GM23338 (cell line): Measurements from ENCODE around the gene SAC3D1. TPM values are rescaled to one million over a fixed set of nuclear protein-coding genes. Genes with fewer than 3 reads are reported as not detected.

Experiments used
- ATAC-seq: fragments of 200-7000 bp; cut with Tn5 transposase; 3 replicates; pipeline ENCODE4 v1.9.1; 2020
- DNase-seq: peaks from one replicate; pipeline ENCODE4 v3.0.0-alpha.2; 2015; ENCODE audit warnings: low spot score
- H2AFZ ChIP-seq: fragments of 200-600 bp; sonication (generic); 2 replicates; pipeline ENCODE4 v1.8.0; 2016; ENCODE audit warnings: antibody characterized with exemption, mild to moderate bottlenecking, moderate library complexity
- H3F3A ChIP-seq: fragments of 200-600 bp; sonication (generic); replicated peaks from 2 replicates; pipeline ENCODE4 v1.8.0; 2017; ENCODE audit warnings: antibody characterized with exemption, mixed run types, low read depth
- H3K27ac ChIP-seq: fragments of 200-600 bp; sonication (generic); 2 replicates; pipeline ENCODE4 v1.6.1; 2016; ENCODE audit warnings: low read depth
- H3K27me3 ChIP-seq: fragments of 200-600 bp; sonication (generic); 2 replicates; pipeline ENCODE4 v1.8.0; 2016; ENCODE audit warnings: mild to moderate bottlenecking, mixed run types, moderate library complexity; ENCODE audit not compliant: insufficient read depth
- H3K36me3 ChIP-seq: fragments of 200-600 bp; sonication (generic); 2 replicates; pipeline ENCODE4 v1.8.0; 2016; ENCODE audit warnings: mild to moderate bottlenecking; ENCODE audit not compliant: insufficient read depth
- H3K4me1 ChIP-seq: fragments of 200-600 bp; sonication (generic); 2 replicates; pipeline ENCODE4 v1.8.0; 2016; ENCODE audit warnings: mild to moderate bottlenecking, moderate library complexity; ENCODE audit not compliant: insufficient read depth
- H3K4me2 ChIP-seq: fragments of 200-600 bp; sonication (generic); 2 replicates; pipeline ENCODE4 v1.7.1; 2017; ENCODE audit warnings: mixed run types
- H3K4me3 ChIP-seq: fragments of 200-600 bp; sonication (generic); 2 replicates; pipeline ENCODE4 v1.6.1; 2016; ENCODE audit warnings: mixed run types
- H3K79me2 ChIP-seq: fragments of 200-600 bp; sonication (generic); replicated peaks from 2 replicates; pipeline ENCODE4 v1.8.0; 2017; ENCODE audit warnings: mild to moderate bottlenecking; ENCODE audit not compliant: insufficient read depth
- H3K9me2 ChIP-seq: fragments of 200-600 bp; sonication (generic); 2 replicates; pipeline ENCODE4 v1.8.0; 2017; ENCODE audit not compliant: insufficient read depth
- H4K20me1 ChIP-seq: fragments of 200-600 bp; sonication (generic); replicated peaks from 2 replicates; pipeline ENCODE4 v1.8.0; 2017; ENCODE audit warnings: mild to moderate bottlenecking; ENCODE audit not compliant: insufficient read depth
- H3K27ac Mint-ChIP-seq: 2 replicates; pipeline ENCODE4 v1.8.0; 2020; ENCODE audit warnings: inconsistent platforms, mild to moderate bottlenecking, moderate library complexity, mixed read lengths
- H3K27me3 Mint-ChIP-seq: 3 replicates; pipeline ENCODE4 v1.8.0; 2022; ENCODE audit warnings: low read depth, mild to moderate bottlenecking, moderate library complexity, mixed read lengths, inconsistent platforms; ENCODE audit not compliant: insufficient read depth, poor library complexity
- H3K36me3 Mint-ChIP-seq: 3 replicates; pipeline ENCODE4 v1.8.0; 2021; ENCODE audit warnings: low read depth, mild to moderate bottlenecking, inconsistent platforms, moderate library complexity, mixed read lengths
- H3K4me1 Mint-ChIP-seq: 3 replicates; pipeline ENCODE4 v1.8.0; 2020; ENCODE audit warnings: mild to moderate bottlenecking, inconsistent platforms, mixed read lengths
- H3K4me3 Mint-ChIP-seq: 3 replicates; pipeline ENCODE4 v1.8.0; 2021; ENCODE audit warnings: moderate library complexity, mild to moderate bottlenecking, inconsistent platforms, mixed read lengths
- H3K9me3 Mint-ChIP-seq: 3 replicates; pipeline ENCODE4 v1.8.0; 2020; ENCODE audit warnings: moderate library complexity, mild to moderate bottlenecking, inconsistent platforms, mixed read lengths
- CREB1 ChIP-seq: fragments of 250-450 bp; sonication (Bioruptor Pico); IDR thresholded peaks from 2 replicates; pipeline ENCODE4 v1.5.0; 2020; ENCODE audit warnings: low read depth, mild to moderate bottlenecking, moderate library complexity
- EZH2 ChIP-seq: fragments of 200-600 bp; sonication (generic); IDR thresholded peaks from one replicate; pipeline ENCODE4 v1.8.0; 2017; ENCODE audit warnings: antibody characterized with exemption, mild to moderate bottlenecking, low read depth; ENCODE audit not compliant: unreplicated experiment
- EZH2phosphoT487 ChIP-seq: fragments of 200-600 bp; sonication (generic); IDR thresholded peaks from one replicate; pipeline ENCODE4 v1.8.1; 2018; ENCODE audit warnings: antibody characterized with exemption; ENCODE audit not compliant: unreplicated experiment
- JUNB ChIP-seq: IDR thresholded peaks from one replicate; pipeline ENCODE4 v1.6.1; 2016; ENCODE audit warnings: antibody characterized with exemption; ENCODE audit not compliant: unreplicated experiment
- ZNF331 ChIP-seq: fragments of 250-450 bp; sonication (Bioruptor Pico); IDR thresholded peaks from 2 replicates; pipeline ENCODE4 v1.5.0; 2020; ENCODE audit warnings: low read depth, mild to moderate bottlenecking, moderate library complexity
- ZNF462 ChIP-seq: fragments of 250-450 bp; sonication (Bioruptor Pico); IDR thresholded peaks from 2 replicates; pipeline ENCODE4 v1.5.0; 2020; ENCODE audit warnings: mild to moderate bottlenecking, moderate library complexity
- polyA plus RNA-seq: library from polyadenylated mRNA; unstranded; fragments of >200 nt; fragmentation: Nextera tagmentation; extraction: Ambion mirVana; gene quantifications from 2 replicates; pipeline ENCODE4 v1.2.1, GENCODE V29; 2016
- total RNA-seq: library from RNA; depleted of rRNA; stranded (reverse); fragments of >200 nt; shearing (Covaris generic); gene quantifications from 2 replicates; pipeline ENCODE4 v1.2.3, GENCODE V29; 2014
- TF ChIP-seq, protein P1 (sequence below): IDR thresholded peaks from one replicate; pipeline ENCODE4 v1.6.1; 2018; ENCODE audit warnings: antibody characterized with exemption; ENCODE audit not compliant: unreplicated experiment

SAC3D1 gene
- total and polyA plus RNA-seq, 2 experiments from 2014 or later = 21.6 to 30.3 TPM

DNA sequence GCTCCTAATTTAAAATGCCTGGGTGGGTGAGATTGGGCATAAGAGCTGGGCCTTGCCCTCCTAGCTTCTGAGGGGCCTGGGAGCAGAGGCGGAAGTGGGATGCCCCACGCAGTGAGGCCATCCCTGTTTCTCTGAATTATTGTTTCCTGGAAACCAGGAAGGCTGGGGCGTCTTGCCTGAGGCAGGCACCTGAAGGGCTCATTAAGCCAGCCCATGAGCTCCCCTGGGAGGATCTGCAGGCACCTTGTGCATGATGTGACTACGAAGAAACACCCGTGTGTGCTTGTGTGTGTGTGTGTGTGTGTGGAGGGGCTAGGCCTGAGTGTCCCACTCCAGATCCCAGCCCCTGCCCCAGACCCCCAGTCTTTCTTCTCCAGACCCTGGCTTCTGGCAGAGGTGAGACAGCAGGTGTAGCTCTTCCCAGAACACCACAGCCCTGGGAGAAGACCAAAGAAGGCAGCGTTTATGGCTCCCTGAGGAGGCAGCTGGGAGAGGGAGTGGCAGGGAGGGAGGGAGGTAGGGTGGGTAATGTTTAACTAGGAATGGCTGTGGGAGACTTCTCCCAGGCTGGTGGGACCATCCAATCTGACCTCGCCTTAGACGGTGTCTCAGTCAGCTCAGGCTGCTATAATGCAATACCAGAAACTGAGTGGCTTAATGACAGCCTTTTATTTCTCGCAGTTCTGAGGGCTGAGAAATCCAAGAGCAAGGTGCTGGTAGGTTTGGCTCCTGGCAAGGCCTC, 42.1 kb upstream of the SAC3D1 start (continued):
- TF ChIP-seq ZNF462 (CRISPR knock-in tag) (no peak), EZH2 (no peak), JUNB (no peak)

GRCh38 chr11:64999478-64999877, 41.5 kb upstream of the SAC3D1 start:
- TF ChIP-seq CREB1 (CRISPR knock-in tag) (no peak), ZNF331 (CRISPR knock-in tag) (no peak), JUNB (no peak), EZH2 (no peak), EZH2phosphoT487 (no peak)
- TF ChIP-seq, protein P1, sequence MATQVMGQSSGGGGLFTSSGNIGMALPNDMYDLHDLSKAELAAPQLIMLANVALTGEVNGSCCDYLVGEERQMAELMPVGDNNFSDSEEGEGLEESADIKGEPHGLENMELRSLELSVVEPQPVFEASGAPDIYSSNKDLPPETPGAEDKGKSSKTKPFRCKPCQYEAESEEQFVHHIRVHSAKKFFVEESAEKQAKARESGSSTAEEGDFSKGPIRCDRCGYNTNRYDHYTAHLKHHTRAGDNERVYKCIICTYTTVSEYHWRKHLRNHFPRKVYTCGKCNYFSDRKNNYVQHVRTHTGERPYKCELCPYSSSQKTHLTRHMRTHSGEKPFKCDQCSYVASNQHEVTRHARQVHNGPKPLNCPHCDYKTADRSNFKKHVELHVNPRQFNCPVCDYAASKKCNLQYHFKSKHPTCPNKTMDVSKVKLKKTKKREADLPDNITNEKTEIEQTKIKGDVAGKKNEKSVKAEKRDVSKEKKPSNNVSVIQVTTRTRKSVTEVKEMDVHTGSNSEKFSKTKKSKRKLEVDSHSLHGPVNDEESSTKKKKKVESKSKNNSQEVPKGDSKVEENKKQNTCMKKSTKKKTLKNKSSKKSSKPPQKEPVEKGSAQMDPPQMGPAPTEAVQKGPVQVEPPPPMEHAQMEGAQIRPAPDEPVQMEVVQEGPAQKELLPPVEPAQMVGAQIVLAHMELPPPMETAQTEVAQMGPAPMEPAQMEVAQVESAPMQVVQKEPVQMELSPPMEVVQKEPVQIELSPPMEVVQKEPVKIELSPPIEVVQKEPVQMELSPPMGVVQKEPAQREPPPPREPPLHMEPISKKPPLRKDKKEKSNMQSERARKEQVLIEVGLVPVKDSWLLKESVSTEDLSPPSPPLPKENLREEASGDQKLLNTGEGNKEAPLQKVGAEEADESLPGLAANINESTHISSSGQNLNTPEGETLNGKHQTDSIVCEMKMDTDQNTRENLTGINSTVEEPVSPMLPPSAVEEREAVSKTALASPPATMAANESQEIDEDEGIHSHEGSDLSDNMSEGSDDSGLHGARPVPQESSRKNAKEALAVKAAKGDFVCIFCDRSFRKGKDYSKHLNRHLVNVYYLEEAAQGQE = no peak
- ATAC-seq (no peak), DNase-seq (no peak)
- peaks cover 11% of the 10 kb centered on the region for H3K4me1 ChIP-seq
- H3K4me3 ChIP-seq = no peak overlapping the region
- no peaks in the 10 kb centered on the region for H3K9me3 Mint-ChIP-seq
- no peaks in the 10 kb centered on the region for H3K79me2 ChIP-seq
- H3K4me1 Mint-ChIP-seq = peaks cover 14% of the 10 kb centered on the region
- no peak overlapping the region for H3K27ac Mint-ChIP-seq
- no peaks in the 10 kb centered on the region for H3K9me2 ChIP-seq
- no peaks in the 10 kb centered on the region for H4K20me1 ChIP-seq
- H3F3A ChIP-seq = no peaks in the 10 kb centered on the region
- H3K27me3 ChIP-seq = no peaks in the 10 kb centered on the region
- H3K27ac ChIP-seq = no peak overlapping the region
- H3K36me3 Mint-ChIP-seq = no peaks in the 10 kb centered on the region
- H3K4me3 Mint-ChIP-seq = no peak overlapping the region
- H3K27me3 Mint-ChIP-seq = peaks cover 12% of the 10 kb centered on the region
- H2AFZ ChIP-seq = no peak overlapping the region
- no peak overlapping the region for H3K4me2 ChIP-seq
- H3K36me3 ChIP-seq = no peaks in the 10 kb centered on the region
